Hematopoietic multipotent progenitor cell treated with erythropoietin and hydrocortisone succinate and interleukin-3 and kit ligand, for 15 days (in vitro differentiated cells): ENCODE measurements around the gene APC2.
A peak's percentile ranks its signal among the peaks of the same experiment; 100 is the strongest.

ENCODE experiments used
- DNase-seq: peaks from one replicate; pipeline ENCODE4 v3.0.0-alpha.2; 2015; ENCODE audit warnings: low spot score

Gene APC2, protein sequence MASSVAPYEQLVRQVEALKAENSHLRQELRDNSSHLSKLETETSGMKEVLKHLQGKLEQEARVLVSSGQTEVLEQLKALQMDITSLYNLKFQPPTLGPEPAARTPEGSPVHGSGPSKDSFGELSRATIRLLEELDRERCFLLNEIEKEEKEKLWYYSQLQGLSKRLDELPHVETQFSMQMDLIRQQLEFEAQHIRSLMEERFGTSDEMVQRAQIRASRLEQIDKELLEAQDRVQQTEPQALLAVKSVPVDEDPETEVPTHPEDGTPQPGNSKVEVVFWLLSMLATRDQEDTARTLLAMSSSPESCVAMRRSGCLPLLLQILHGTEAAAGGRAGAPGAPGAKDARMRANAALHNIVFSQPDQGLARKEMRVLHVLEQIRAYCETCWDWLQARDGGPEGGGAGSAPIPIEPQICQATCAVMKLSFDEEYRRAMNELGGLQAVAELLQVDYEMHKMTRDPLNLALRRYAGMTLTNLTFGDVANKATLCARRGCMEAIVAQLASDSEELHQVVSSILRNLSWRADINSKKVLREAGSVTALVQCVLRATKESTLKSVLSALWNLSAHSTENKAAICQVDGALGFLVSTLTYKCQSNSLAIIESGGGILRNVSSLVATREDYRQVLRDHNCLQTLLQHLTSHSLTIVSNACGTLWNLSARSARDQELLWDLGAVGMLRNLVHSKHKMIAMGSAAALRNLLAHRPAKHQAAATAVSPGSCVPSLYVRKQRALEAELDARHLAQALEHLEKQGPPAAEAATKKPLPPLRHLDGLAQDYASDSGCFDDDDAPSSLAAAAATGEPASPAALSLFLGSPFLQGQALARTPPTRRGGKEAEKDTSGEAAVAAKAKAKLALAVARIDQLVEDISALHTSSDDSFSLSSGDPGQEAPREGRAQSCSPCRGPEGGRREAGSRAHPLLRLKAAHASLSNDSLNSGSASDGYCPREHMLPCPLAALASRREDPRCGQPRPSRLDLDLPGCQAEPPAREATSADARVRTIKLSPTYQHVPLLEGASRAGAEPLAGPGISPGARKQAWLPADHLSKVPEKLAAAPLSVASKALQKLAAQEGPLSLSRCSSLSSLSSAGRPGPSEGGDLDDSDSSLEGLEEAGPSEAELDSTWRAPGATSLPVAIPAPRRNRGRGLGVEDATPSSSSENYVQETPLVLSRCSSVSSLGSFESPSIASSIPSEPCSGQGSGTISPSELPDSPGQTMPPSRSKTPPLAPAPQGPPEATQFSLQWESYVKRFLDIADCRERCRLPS (N-terminal part only)

DNA sequence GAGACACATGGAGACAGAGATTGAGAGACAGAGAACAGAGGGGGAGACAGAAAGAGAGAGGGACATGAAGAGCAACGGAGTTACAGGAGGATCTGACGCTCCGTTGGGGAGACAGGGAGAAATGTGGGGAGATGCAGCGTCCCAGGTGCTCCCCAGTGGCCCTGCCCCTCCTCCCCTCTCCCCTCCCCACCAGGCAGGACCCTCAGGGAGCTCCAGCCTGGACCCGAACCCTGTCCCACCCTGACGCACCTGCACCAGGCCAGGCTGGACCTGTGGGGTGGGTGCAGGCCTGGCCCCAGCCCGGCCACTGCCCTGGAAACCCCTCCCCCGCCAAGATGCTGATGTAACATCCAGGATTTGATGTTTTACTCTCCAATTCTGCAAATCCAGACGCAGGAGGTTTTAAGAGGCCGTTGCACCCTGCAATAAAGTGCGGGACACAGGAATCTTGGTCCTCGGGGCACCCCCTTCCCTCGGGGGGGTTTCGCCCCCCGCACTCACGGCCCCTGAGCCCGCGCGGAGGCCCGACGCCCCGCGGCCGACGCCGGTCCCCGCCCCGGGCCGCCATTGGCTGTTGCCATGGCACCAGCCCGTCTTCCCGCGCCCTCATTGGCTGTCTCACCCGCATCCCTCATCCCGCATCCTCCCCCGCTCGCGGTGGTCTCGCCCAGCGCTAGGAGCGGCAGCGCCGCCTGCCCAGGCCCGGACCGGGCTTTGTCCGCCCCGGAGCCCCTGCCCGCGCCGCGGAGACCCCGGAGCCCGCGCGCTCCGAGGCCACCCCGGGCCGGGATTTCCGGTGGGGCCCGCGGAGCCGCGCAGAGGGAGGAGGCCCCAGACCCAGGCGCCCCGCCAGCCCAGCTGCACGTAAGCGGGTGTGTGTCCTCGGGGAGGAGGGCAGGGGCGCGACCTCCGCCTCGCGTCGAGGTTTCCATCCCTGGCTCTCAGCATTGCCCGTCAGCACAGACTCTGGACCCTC is at the start of gene APC2:
Gene APC2 (plus strand): TSS at position 655 of the 976 bp plus-strand sequence. CDS start 2,881 bp downstream, outside the sequence.
- DNase-seq, result no peak

DNA sequence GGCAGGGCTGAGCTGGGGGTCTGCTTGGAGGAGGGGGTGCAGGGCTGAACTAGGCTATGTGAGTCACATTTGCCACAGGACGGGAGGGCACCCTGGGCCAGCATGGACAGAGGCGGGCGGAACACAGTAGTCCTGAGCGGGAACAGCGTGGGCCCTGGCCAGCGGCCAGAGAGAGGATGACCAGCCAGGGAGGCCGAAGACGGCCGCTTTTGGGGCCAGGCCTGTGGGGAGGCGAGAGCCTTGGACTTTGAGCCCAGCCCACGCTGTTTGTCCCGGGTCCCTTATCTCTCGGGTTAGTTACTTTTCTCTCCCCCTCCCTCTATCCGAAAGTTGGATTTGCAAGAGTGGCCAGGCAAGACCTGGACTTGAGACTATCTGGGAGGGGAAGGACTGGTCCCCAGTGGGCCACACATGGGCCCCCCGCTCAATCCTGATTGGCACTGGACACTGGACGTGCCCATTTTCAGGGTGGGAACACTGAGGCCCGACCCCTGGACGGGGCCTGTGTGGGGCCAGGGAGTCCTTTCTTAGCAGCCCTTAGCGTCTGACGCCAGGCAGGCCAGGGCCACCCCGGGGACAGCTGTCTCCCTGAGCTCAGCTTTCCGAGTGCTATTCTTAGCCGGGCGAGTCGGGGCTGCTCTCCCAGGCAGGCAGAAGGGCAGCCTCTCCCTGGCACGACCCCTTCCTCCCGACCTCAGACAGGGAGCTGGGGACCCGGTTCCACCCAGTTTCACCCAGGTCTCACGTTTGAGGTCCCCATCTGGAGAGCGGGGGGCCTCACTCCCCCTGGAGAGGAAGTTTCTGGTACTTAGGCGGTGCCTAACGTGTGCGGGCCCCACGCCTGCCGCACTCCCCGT is 49.4 kb upstream of the APC2 start:
- no peak for DNase-seq

DNA sequence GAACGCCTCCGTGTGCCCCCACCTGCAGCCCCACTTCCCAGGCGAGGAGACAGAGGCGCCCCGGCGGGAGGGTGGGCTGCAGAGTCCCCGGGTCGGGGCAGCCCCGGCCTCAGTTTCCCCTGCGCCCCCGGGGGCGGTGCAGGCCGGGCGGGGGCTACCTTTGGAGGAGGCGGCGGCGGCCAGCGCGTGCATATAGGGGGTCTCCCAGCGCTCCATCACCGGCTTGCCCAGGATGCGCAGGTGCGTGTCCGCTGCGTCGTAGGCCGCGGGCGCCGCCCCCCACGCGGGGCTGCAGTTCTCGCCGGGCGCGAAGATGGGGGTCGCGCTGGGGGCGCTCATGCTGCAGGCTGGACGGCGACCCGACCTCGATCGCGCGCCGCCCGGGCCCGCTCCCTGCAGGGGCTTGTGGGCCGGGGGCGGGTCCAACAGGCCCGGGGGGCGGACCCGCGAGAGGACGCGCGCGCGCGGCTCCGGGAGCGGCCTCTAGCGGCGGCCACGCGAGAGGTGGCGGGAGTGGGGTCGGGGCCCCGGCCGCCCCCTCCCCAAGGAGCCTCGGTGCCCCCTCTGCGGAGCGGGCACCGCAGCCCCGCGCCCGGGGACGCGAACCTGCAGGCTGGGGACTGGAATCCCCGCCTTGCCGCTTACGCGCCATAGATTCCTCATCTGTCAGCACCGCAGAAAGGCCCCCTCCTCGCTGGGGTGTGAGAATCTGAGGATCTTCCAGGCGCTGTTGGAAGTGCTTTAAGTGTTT is 48.6 kb upstream of the APC2 start, which contains the start of gene GAMT:
Gene GAMT (minus strand): TSS at position 405 of the 751 bp plus-strand sequence. CDS start 66 bp downstream, at position 339.
- no peak for DNase-seq

DNA sequence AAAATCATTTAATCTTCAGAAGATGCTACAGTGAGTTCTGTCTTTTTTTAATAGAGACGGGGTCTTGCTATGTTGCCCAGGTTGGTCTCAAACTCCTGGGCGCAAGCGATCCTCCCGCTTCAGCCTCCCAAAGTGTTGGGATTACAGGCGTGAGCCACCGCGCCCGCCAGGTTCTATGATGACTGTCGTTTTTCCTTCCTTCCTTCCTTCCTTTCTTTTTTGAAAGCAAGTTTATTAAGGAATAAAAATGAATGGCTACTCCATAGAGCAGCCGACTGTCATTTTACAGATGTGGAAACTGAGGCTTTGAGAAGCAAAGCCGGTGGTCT is 48.1 kb upstream of the APC2 start:
- no peak for DNase-seq

DNA sequence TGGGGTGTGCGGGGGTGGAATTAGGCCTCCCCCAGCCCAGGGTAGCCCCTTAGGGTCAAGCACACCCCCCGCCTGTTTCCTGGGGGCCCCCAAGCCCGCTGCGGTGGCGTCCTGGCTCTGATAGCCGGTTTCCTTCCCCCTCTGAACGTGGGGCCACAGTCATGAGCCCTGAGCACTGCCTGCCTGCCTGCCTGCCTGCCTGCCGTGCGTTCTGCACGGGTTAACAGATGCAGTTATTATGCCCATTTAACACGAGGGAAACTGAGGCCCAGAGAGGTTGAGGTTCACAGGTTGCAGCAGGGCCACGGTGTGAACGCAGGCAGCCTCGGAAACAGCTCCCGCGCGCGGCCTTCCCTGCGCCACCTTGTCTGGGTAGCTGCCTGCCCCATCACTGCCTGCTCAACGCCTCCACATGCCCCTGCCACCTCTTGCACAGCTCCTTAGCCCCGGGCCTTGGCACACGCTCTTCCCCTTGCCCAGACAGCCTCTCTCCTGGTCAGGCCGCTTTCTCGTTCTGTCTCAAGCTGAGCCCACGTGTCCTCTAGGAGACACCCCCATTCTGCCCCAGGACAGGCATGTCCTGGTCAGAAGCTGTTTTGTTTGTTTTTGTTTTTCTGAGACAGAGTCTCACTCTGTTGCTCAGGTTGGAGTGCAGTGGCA is 47.4 kb upstream of the APC2 start:
- DNase-seq, result no peak

DNA sequence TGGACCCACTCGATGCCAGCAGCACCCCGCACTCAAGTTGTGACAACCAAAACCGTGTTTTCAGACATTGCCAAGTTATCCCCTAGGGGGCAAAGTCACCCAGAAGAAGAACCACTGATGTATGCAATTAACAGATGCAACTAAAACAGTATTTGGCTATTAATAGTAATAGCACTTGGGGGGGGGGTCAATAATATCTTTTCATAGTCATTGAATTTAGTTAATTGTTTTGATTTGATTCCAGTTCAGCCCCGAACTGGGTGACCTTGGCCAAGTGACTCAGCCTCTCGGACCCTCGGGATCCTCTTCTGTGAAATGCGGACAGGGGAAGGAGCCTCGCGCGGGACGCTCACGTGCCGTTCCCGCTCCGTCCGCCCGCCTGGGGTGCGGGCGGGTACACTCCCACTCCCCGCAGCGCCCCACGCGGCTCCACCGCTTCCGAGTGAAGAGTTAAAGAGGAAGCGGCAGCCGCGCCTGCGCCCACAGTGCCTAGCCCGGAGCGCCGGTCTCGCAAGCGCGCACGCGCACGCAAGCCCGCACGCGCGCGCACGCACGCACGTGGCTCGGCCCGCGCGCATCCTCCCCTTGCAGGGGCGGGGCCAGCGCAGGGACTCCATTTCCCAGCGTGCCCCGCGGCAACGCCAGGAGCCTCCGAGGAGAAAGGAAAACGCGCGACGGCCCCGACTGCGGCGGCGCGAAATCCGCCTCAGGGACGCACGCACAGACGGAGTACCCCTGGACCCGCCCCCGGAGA is 43.0 kb upstream of the APC2 start:
- peak; percentile 98 for DNase-seq

DNA sequence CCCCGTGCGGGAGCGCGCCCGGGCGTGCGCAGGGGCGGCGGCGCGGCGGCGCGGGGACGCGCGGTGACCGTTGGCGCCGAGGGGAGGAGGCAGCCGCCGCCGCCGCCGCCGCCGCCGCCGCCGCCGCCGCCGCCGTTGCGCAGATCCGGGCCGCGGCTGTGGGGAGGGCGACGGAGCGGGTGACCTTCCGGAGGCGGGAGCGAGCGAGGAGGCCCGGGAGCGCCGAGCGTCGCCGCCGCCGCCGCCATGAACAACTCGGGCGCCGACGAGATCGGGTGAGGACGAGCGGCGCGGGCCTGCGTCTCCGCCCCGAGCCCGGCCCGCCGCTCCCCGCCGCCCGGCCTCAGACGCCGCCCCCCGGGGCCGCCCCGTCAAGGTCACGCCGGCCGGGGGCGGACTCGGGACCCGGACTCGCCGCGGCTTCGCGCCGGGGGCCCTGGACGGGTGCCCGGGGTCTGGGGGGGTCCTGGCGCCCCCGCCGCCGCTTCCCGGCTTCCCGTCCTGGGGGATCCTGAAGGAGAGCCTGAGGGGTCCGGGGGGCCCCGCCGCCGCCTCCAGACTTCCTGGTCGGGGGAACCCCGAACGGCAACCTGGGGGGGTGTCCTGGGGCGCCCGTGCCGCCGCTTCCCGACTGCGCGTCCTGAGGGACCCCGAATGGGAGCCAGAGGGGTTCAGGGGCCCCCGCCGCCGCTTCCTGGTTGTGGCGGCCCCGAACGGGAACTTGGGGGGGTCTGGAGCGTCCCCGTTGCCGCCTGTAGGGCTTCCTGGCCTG is 42.2 kb upstream of the APC2 start, which contains the start of gene DAZAP1:
Gene DAZAP1 (plus strand): TSS at position 59 of the 772 bp plus-strand sequence. CDS start 188 bp downstream, at position 247.
- DNase-seq, result no peak

DNA sequence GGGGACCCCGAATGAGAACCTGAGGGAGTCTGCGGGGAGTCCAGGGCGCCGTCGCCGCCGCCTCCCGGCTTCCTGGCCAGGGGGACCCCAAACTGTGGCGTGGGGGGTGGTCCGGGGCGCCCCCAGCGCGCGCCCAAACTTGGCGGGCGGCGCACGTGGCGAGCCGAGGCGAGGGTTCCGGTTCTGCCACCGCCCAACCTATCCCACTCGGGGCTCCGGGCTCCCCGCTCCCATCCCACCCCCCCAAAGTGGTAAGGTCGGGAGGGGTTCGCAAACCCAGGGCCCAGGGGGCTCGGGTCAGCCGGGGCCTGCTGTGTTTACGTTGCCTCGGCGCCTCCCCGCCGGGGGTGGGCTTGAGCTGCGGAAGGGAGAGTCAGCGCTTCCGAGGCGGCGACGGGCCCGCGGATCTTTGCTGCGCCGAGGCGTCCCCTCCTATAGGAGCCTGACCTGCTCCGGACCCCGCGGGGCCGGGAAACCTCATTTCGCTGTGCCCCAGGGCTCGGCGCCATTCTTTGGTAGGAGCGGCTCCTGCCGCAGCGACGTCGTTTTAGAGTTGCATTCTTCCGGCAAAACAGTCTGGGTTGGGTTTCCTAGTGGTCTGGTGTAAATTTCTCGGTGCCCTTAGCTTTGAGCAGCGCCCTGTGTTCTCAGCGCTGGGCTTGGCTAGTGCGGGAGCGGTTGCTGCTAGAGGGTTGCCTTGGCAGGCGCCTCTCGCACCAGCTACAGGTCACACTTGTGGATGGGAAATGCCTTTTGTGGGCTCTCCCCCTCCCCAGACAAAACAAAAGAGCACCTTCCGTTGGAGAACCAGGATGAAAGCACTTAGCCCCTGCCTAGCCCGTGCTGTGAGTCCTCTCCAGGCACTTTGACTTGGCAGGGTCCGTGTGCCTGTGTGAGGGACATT is 41.4 kb upstream of the APC2 start:
- DNase-seq, result peak; percentile 45

DNA sequence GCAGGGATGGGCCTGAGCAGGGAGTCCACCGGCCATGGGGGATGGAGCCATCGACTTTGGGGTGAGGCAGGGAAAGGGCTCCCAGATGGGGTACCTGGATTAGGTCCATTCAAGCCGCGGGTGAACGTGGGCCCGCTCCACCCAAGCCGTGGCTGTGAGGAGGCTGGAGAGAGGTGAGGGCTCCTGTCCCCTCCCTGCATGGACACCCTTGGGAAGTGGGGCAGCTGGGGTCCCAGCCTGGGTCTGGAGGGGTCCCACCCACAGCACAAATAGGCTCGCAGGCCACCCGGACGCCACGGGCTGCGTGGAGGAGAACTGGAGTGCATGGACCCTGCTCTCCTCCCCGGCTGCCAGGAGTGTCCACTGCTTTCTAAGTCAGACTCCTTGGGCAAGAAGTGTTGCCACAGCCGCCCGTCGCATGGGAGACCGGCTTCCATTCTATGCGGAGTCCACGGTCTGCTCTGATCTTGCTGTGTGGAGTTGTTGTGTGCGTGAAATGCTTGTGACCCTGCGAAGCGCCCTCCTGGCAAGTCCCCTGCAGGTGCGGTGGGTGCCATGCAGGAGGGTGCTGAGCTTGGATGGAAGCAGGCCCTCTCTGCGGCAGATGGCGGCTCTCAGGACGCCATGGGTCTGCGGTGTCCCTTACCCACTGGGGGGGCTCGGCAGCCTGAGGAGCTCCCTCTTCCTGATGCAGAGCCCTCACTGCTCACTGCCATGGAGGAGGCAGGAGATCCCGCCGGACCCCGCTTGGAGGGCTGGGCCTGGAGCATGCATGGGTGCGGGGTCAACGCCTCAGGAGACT is 40.5 kb upstream of the APC2 start:
- DNase-seq, result no peak

DNA sequence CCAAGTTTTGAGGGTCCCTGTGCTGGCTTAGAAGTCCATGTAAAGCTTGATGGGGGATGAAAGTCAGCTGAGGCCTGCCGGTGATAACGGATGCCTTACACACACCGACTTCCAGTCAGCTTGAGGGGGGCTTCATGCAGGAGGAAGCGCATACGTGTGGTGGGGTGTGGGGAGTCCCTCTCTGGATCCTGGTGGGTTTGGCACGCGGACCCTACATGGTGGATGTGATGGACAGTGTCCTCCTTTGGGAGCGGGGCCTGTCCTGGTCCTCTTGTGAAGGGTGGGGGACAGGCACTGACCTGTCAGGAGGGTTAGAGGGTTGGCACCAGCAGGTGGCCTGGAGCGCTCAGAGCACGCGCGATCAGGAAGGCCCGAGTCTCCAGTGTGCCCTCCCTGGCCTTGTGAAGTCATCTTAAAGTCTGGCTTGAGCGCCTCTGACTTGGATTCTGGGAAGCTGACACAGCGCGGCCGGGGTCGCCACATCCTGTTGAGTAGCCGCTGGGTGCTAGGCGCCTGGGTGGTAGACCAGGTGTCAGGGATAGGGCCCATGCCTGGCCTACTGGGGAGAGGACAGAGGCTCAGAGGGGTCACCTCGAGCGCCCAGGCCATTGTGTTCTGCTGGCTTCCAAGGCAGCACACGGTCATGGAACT is 39.7 kb upstream of the APC2 start:
- DNase-seq, result no peak

DNA sequence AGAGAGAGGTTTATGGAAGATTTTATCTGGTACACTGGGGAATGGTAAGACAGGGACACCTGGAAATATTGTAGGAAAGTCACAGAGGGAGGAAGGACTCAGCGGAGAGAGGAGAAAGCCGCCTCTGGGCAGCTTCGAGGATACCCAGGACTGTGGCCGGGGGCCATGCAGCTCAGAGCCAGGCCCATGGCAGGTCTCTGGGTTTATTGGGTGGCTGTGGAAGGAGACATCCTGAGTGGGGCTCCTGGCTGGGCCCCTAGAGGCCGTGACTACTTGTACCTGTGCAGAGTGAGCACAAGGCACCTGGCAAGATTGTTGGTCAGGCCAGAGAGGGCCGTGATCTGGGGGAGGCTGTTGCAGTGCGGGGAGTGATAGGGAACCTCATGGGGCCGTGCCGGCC is 39.1 kb upstream of the APC2 start:
- DNase-seq, result no peak

DNA sequence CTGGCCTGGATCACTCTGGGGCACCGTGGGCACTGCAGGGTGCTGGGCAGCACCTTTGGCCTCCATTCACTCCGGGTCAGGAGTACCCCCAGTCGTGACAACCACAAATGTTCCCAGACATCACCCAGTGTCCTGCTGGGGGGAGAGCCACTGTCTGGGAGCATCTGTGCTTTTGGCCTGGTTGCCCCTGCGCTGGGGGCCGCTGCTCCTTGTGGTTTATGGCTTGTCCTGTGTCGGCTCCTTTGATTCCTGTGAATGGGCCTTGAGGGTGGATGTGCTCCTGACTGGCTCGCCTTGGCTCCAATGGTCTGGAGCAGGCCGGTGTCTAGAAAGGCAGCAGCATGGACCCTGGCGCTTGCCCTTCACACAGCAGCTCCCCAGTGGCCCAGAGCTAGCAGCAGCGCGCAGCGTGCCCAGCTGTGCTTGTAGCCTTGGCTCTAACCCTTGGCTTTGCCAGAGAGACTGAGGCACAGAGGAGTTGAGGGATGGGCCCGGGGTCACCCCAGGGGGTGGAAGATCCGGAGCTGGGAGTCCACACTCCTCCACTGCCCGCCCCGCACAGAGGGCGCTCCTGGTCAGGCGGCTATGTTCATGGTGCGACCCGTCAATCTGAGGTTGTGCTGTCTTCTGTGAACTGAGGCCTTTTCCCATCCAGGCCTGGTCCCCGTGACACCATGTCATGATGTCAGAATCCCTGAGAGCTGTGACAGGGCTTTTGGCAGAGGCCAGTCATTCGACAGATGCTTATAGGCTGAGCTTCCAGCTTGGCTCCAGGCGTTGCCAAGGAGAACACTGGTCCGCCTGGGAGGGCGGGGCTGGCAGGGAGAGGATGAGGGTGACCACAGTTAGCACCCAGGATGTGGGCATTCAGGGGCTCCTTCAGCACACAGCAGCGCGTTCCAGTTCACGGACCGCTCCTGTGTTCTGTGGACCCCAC is 38.4 kb upstream of the APC2 start:
- DNase-seq, result no peak

DNA sequence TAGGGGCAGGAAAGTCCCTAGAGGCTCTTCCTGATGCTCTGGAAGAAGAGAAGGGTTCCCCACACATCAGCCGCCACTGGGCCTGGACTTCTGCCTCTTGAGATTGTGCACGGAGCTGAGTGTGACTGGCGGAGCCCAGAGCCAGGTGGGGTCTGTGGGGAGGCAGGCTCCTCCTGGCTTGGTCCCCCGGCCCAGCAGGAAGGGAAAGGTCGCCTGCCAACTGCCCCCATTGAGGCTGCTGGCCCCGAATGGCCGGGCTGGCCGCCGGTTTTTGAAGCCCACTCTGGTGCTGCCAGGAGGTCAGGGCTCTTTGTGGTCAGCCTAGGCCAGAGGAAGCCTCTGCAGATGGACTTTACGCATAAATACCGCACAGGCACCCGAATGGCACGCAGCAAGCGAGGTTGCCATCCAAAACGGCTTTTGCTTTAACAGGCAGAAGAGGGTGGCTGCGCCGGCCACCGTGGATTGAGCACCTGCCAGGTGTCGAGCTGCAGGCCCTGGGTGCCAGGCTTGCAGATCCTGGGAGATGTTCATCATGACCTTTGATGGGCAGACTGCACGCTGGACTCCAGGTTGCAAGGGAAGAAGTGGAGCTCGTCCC is 37.5 kb upstream of the APC2 start:
- no peak for DNase-seq
